ENCODE measurements around the gene GRIN2B.

Gene GRIN2B

GRCh38 chr12:13981296-13981962, at the start of gene GRIN2B:
GRIN2B (minus strand) TSS chr12:13981602; CDS start chr12:13866208, 115,394 bp downstream.
- H3K27me3 Mint-ChIP-seq = peaks cover 69% of the 10 kb centered on the region
- no peak for ATAC-seq
- no peak for DNase-seq
- H3K4me1 Mint-ChIP-seq = peaks cover 8% of the 10 kb centered on the region
- no peak within 1 kb of the TSS for H3K27ac Mint-ChIP-seq
- no peaks in the 10 kb centered on the region for H3K36me3 Mint-ChIP-seq (ENCODE audit: low read depth)
- H3K9me3 Mint-ChIP-seq = no peaks in the 10 kb centered on the region
- no peak within 1 kb of the TSS for H3K4me3 Mint-ChIP-seq

GRCh38 chr12:14026537-14026936, 45.1 kb upstream of the GRIN2B start:
- ATAC-seq (no peak), DNase-seq (no peak)
- Mint-ChIP-seq H3K36me3 (ENCODE audit: low read depth) (no peaks in the 10 kb centered on the region), H3K9me3 (no peaks in the 10 kb centered on the region), H3K27ac (no peak overlapping the region), H3K4me1 (no peaks in the 10 kb centered on the region), H3K4me3 (no peak overlapping the region), H3K27me3 (peaks cover 5% of the 10 kb centered on the region)

GRCh38 chr12:14024591-14024990, 43.2 kb upstream of the GRIN2B start:
- H3K27me3 Mint-ChIP-seq = peaks cover 5% of the 10 kb centered on the region
- ATAC-seq (no peak), DNase-seq (no peak)
- no peak overlapping the region for H3K4me3 Mint-ChIP-seq
- H3K9me3 Mint-ChIP-seq = no peaks in the 10 kb centered on the region
- no peak overlapping the region for H3K27ac Mint-ChIP-seq
- no peaks in the 10 kb centered on the region for H3K36me3 Mint-ChIP-seq (ENCODE audit: low read depth)
- no peaks in the 10 kb centered on the region for H3K4me1 Mint-ChIP-seq

- no peaks in the 10 kb centered on the region for H3K9me3 Mint-ChIP-seq
- no peaks in the 10 kb centered on the region for H3K36me3 Mint-ChIP-seq (ENCODE audit: low read depth)
- ATAC-seq (no peak), DNase-seq (no peak)
- peaks cover 3% of the 10 kb centered on the region for H3K27me3 Mint-ChIP-seq
- H3K4me3 Mint-ChIP-seq = no peak overlapping the region
- H3K4me1 Mint-ChIP-seq = no peaks in the 10 kb centered on the region
- H3K27ac Mint-ChIP-seq = no peak overlapping the region
These were observed 36.7 kb upstream of the GRIN2B start for GRCh38 chr12:14018080-14018479.

- Mint-ChIP-seq H3K4me1 (no peaks in the 10 kb centered on the region), H3K4me3 (no peak overlapping the region), H3K9me3 (no peaks in the 10 kb centered on the region), H3K36me3 (ENCODE audit: low read depth) (no peaks in the 10 kb centered on the region), H3K27ac (no peak overlapping the region), H3K27me3 (peaks cover 3% of the 10 kb centered on the region)
- no peak for ATAC-seq
- no peak for DNase-seq
These were observed 29.6 kb upstream of the GRIN2B start for GRCh38 chr12:14010989-14011388.

GRCh38 chr12:14007639-14008038, 26.2 kb upstream of the GRIN2B start:
- no peak for ATAC-seq
- Mint-ChIP-seq H3K36me3 (ENCODE audit: low read depth) (no peaks in the 10 kb centered on the region), H3K4me3 (no peak overlapping the region), H3K27ac (no peak overlapping the region), H3K4me1 (no peaks in the 10 kb centered on the region), H3K27me3 (peaks cover 1% of the 10 kb centered on the region), H3K9me3 (peaks cover 12% of the 10 kb centered on the region)
- no peak for DNase-seq

GRCh38 chr12:13992585-13992984, 11.2 kb upstream of the GRIN2B start:
- Mint-ChIP-seq H3K27me3 (peaks cover 4% of the 10 kb centered on the region), H3K4me3 (no peak overlapping the region), H3K36me3 (ENCODE audit: low read depth) (no peaks in the 10 kb centered on the region), H3K4me1 (no peaks in the 10 kb centered on the region), H3K27ac (no peak overlapping the region), H3K9me3 (no peaks in the 10 kb centered on the region)
- DNase-seq (no peak), ATAC-seq (no peak)

- H3K9me3 Mint-ChIP-seq = no peaks in the 10 kb centered on the region
- H3K36me3 Mint-ChIP-seq (ENCODE audit: low read depth) = no peaks in the 10 kb centered on the region
- H3K4me1 Mint-ChIP-seq = no peaks in the 10 kb centered on the region
- DNase-seq (no peak), ATAC-seq (no peak)
- no peak overlapping the region for H3K4me3 Mint-ChIP-seq
- H3K27ac Mint-ChIP-seq = no peak overlapping the region
- H3K27me3 Mint-ChIP-seq = peaks cover 4% of the 10 kb centered on the region
These were observed 10.7 kb upstream of the GRIN2B start for GRCh38 chr12:13992106-13992505.

GRCh38 chr12:13986031-13986430, 4.6 kb upstream of the GRIN2B start:
- Mint-ChIP-seq H3K27me3 (peaks cover 35% of the 10 kb centered on the region), H3K4me3 (no peak overlapping the region), H3K36me3 (ENCODE audit: low read depth) (no peaks in the 10 kb centered on the region), H3K9me3 (no peaks in the 10 kb centered on the region), H3K4me1 (peaks cover 4% of the 10 kb centered on the region), H3K27ac (no peak overlapping the region)
- DNase-seq (no peak), ATAC-seq (no peak)

GRCh38 chr12:13981990-13982389, 588 bp upstream of the GRIN2B start:
- no peaks in the 10 kb centered on the region for H3K36me3 Mint-ChIP-seq (ENCODE audit: low read depth)
- no peak overlapping the region for H3K4me3 Mint-ChIP-seq
- peaks cover 8% of the 10 kb centered on the region for H3K4me1 Mint-ChIP-seq
- peak; percentile 27 for DNase-seq
- no peak for ATAC-seq
- peaks cover 68% of the 10 kb centered on the region for H3K27me3 Mint-ChIP-seq
- no peaks in the 10 kb centered on the region for H3K9me3 Mint-ChIP-seq
- no peak overlapping the region for H3K27ac Mint-ChIP-seq

GRCh38 chr12:13980538-13981295, 685 bp downstream of the GRIN2B start:
- Mint-ChIP-seq H3K27ac (no peak overlapping the region), H3K27me3 (peaks cover 66% of the 10 kb centered on the region), H3K4me3 (no peak overlapping the region), H3K9me3 (no peaks in the 10 kb centered on the region), H3K4me1 (peaks cover 8% of the 10 kb centered on the region), H3K36me3 (ENCODE audit: low read depth) (no peaks in the 10 kb centered on the region)
- ATAC-seq (no peak), DNase-seq (no peak)

- DNase-seq (no peak), ATAC-seq (no peak)
- H3K27ac Mint-ChIP-seq = no peak overlapping the region
- no peaks in the 10 kb centered on the region for H3K9me3 Mint-ChIP-seq
- H3K4me1 Mint-ChIP-seq = peaks cover 8% of the 10 kb centered on the region
- H3K27me3 Mint-ChIP-seq = peaks cover 66% of the 10 kb centered on the region
- no peak overlapping the region for H3K4me3 Mint-ChIP-seq
- no peaks in the 10 kb centered on the region for H3K36me3 Mint-ChIP-seq (ENCODE audit: low read depth)
These were observed 1.5 kb downstream of the GRIN2B start for GRCh38 chr12:13979772-13980378.

- Mint-ChIP-seq H3K27ac (no peak overlapping the region), H3K4me1 (peaks cover 8% of the 10 kb centered on the region), H3K9me3 (no peaks in the 10 kb centered on the region), H3K4me3 (no peak overlapping the region), H3K27me3 (peaks cover 67% of the 10 kb centered on the region), H3K36me3 (ENCODE audit: low read depth) (no peaks in the 10 kb centered on the region)
- ATAC-seq (no peak), DNase-seq (no peak)
These were observed 2.5 kb downstream of the GRIN2B start for GRCh38 chr12:13978876-13979275.

- Mint-ChIP-seq H3K27ac (no peak overlapping the region), H3K27me3 (peaks cover 53% of the 10 kb centered on the region), H3K9me3 (no peaks in the 10 kb centered on the region), H3K36me3 (ENCODE audit: low read depth) (no peaks in the 10 kb centered on the region), H3K4me1 (peaks cover 8% of the 10 kb centered on the region), H3K4me3 (no peak overlapping the region)
- no peak for ATAC-seq
- no peak for DNase-seq
These were observed 4.5 kb downstream of the GRIN2B start for GRCh38 chr12:13976880-13977279.

- ATAC-seq = no peak
- Mint-ChIP-seq H3K36me3 (ENCODE audit: low read depth) (no peaks in the 10 kb centered on the region), H3K27ac (no peak overlapping the region), H3K4me3 (no peak overlapping the region), H3K4me1 (peaks cover 5% of the 10 kb centered on the region), H3K27me3 (peaks cover 47% of the 10 kb centered on the region), H3K9me3 (no peaks in the 10 kb centered on the region)
- DNase-seq = no peak
These were observed 5.3 kb downstream of the GRIN2B start for GRCh38 chr12:13976028-13976584.

All from activated naive CD8-positive, alpha-beta T cell treated with anti-CD3 and anti-CD28 coated beads, Interleukin-2, amount 50 U/mL, for 24 hours (primary cell).